GM12874 (cell line): Measurements from ENCODE around the gene CST7.

Experiments used
- TF ChIP-seq, protein P1 (sequence below): IDR thresholded peaks from 2 replicates; pipeline ENCODE4 v1.5.1; 2011; ENCODE audit warnings: low read depth, mild to moderate bottlenecking, control low read depth, low read length, moderate library complexity; ENCODE audit not compliant: insufficient read depth

The CST7 gene

DNA sequence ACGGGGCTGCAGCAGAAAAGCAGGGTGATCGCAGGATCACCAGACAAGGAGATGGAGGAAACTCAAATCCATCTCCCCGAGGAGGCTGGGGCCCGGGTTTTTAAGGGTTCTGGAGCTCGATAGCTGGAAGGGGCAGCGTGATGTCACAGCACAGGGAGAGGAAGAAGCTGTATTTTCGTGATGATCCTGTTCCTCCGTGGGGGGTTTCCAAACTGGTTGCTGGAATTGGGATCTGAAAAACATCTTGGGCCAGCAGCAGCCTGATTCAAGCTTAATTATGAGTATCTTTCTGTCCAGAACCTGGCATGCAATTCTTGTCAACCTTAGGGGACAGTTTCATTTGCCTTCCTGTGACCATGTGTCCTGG lies 4.1 kb downstream of the CST7 start:
- TF ChIP-seq, protein P1, sequence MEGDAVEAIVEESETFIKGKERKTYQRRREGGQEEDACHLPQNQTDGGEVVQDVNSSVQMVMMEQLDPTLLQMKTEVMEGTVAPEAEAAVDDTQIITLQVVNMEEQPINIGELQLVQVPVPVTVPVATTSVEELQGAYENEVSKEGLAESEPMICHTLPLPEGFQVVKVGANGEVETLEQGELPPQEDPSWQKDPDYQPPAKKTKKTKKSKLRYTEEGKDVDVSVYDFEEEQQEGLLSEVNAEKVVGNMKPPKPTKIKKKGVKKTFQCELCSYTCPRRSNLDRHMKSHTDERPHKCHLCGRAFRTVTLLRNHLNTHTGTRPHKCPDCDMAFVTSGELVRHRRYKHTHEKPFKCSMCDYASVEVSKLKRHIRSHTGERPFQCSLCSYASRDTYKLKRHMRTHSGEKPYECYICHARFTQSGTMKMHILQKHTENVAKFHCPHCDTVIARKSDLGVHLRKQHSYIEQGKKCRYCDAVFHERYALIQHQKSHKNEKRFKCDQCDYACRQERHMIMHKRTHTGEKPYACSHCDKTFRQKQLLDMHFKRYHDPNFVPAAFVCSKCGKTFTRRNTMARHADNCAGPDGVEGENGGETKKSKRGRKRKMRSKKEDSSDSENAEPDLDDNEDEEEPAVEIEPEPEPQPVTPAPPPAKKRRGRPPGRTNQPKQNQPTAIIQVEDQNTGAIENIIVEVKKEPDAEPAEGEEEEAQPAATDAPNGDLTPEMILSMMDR: no peak

DNA sequence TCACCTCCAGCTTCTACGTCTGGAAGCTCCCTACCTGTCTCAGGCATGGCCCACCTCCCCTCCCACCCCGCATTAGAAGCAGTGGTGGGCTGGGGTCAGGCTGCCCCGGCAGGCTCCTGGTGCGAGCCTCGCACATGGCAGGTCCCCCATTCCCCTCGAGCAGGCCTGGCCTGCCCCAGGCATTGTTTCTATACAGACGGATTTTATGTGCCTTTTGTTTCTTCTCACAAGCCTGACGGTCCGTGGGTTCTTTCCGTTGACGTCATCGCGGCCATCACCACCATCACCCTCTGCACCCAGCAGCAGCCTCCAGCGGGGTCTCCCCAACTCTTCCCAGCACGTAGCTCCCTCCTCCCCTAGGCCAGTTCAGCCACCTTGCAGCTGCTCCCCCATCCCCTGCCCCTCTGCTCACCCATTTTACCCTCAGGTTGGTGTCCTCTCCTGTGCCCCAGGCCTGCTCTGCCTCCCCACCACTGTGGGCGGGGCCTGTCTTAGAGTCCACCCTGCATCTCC lies 4.6 kb downstream of the CST7 start:
- TF ChIP-seq, protein P1: no peak

DNA sequence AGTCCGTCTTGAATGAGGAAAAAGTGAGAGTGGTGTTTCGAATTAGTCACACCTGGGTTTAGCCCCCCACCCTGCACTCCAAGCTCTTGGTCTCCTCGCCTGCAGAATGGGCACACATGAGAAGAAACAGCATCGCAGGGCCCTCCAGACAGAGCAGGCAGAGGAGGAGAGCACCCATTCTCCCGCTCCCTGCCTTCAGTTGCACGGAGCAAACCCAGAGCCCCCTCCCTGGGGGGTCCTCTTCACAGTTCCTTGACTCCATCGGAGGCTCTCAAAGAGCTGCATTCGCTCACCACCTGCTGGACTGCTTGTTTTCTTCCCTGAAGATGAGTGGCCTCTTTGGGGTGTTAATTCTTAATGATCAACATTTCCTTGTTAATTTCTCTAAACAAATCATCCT lies 5.1 kb downstream of the CST7 start:
- TF ChIP-seq, protein P1: no peak

DNA sequence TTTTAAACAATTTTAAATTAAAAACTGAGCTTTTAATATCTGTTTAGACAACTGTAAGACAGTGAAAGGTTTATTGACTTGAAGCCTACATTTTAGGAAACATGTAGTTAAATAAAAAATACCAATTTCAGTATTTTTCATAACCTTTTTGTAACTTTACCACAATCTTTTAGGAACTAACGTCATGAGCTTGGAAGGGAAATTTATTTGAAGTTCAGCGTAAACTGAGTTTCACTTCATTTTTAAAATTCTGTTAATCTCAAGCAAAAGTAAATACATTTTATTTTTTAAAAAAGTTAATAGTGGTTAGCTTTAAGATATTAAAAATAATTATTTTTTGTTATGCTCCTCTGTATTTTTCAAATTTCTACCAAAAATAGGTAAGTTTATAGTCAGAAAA lies 5.5 kb downstream of the CST7 start:
- TF ChIP-seq, protein P1: no peak

DNA sequence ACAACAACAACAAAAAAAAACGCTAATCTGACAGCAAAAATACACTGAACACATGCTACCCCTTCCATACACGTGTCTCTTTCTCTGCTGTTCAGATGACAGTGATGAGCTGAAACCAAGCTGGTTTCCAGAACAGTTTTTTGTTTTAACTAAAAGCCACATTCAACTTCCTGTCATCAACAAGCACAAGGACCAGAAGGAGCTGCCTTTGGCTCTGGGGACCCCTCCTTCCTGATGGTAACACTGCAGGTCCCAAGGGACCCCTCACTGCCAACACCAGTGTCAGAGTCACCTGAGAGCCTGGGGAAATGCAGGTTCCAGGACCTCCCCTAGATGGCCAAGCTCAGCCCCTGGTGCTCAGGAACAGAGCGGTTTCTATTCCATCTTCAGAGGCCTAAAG lies 6.0 kb downstream of the CST7 start:
- TF ChIP-seq, protein P1: no peak

DNA sequence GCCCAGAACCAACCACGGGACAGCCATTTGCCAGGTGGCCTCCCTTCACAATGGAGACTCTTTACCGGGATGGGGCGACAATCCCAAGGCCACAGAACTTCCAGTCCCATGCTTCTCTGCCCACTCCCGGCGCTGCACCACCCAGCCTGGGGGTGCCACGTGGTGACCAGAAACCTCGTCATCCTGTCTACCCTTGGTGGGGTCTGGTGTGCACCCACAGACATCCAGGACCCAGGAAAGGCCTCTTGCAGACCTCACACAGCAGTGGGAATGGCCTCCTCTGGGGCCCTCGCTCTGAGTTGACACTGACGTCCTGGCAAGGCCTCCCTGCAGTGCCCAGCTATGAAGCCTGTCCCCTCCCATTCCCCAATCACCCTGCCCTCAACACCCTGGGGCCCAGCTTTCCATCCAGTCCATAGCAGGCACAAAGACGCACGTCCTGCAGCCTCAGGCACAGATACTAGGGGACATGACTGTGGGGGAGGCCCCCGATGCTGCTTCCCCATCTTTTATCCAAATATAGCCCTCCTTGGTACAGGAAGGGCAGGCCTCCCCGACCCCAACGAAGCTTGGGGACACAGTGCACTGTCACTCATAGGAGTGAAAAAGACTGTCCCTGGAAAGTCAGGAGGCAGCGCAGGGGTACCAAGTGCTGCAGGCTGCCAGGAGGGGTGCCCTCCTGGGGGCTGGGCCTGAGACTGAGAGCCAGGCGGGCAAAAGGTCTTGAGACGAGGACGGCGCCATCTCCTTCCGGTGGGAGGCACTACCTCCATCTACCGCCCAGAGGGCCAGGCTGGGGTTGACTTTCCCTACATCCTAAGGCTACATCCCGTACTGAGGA lies 7.2 kb downstream of the CST7 start:
- TF ChIP-seq, protein P1: no peak

DNA sequence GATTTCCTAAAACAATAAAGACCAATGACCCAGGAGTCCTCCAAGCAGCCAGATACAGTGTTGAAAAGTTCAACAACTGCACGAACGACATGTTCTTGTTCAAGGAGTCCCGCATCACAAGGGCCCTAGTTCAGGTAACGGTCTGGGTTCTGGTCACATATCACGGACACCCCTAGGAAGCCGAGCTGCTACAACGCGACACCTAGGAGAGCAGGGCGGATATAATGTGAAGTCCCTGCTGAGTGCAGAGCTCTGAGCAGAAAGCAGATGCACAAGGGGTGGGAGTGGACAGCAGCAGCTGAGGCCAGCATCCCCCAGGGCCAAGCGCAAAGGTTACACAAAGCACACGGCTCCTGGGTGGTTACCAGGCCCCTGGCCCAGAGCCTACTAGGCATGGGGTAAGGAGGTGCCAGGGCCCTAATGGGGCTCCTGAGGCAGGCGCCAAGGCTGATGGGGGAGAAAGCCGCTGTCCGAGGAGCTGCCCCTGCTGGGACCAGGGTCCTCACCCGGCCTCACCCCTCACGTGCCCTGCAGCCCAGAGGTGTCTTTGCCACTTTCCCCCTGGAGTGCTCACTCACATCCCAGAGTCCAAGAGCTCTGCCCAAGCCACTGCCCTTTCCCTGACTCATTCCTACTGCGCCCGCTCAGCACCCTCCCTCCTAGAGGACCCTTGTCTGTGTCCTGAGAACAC lies 8.4 kb downstream of the CST7 start:
- TF ChIP-seq, protein P1: no peak
